Kidney (tissue), 14 donors: ENCODE results near the gene PRKAR1B. TPM values are rescaled to one million over a fixed set of nuclear protein-coding genes. Genes with fewer than 3 reads are reported as not detected.
A peak's percentile ranks its signal among the peaks of the same experiment; 100 is the strongest.

Experiments used
- DNase-seq, 5 donors: peaks; one replicate each; pipeline ENCODE4 v3.0.0-alpha.2; 2013 to 2020
- FAIRE-seq: peaks from 2 replicates; lab custom pipeline; 2012; peaks lifted over from hg19 to GRCh38; lab: Jason Lieb, UNC
- H3K27ac ChIP-seq, 2 donors: one replicate each; pipeline ENCODE4 v1.7.0; 2013; ENCODE audit warnings: low read depth in 2 of 2, low read length in 2 of 2, inconsistent platforms in 1 of 2
- H3K27me3 ChIP-seq: one replicate; pipeline ENCODE4 v1.7.1; 2013; ENCODE audit warnings: low read length, inconsistent platforms; ENCODE audit not compliant: control insufficient read depth, insufficient read depth
- H3K36me3 ChIP-seq, 3 donors: one replicate each; pipeline versions ENCODE4 v1.7.0 to v1.7.1; 2013; ENCODE audit warnings: low read length in 3 of 3, control low read depth in 1 of 3, inconsistent platforms in 1 of 3; ENCODE audit not compliant: insufficient read depth in 3 of 3, control insufficient read depth in 2 of 3
- H3K4me1 ChIP-seq, 3 donors: one replicate each; pipeline versions ENCODE4 v1.7.0 to v1.7.1; 2013; ENCODE audit warnings: low read length in 3 of 3, inconsistent platforms in 1 of 3, low read depth in 1 of 3; ENCODE audit not compliant: control insufficient read depth in 2 of 3, insufficient read depth in 2 of 3
- H3K4me3 ChIP-seq, 3 donors: one replicate each; pipeline versions ENCODE4 v1.7.0 to v1.8.1; 2013; ENCODE audit warnings: low read length in 3 of 3, control low read depth in 1 of 3, inconsistent platforms in 1 of 3
- H3K9ac ChIP-seq, 3 donors: one replicate each; pipeline versions ENCODE4 v1.7.0 to v1.7.1; 2013; ENCODE audit warnings: low read length in 3 of 3, control low read depth in 1 of 3, inconsistent platforms in 1 of 3
- H3K9me3 ChIP-seq, 3 donors: one replicate each; pipeline versions ENCODE4 v1.7.0 to v1.7.1; 2013; ENCODE audit warnings: low read length in 3 of 3, control low read depth in 1 of 3, inconsistent platforms in 1 of 3; ENCODE audit not compliant: control insufficient read depth in 2 of 3, insufficient read depth in 1 of 3
- CTCF ChIP-seq: IDR thresholded peaks from 3 replicates; pipeline ENCODE4 v1.5.1; 2012; ENCODE audit warnings: mild to moderate bottlenecking, moderate library complexity, borderline replicate concordance; ENCODE audit not compliant: insufficient read depth; ENCODE audit errors: extremely low read depth
- intact Hi-C: fragments of 100-400 bp; cut with DNase I; formaldehyde crosslinking; loops from one replicate; pipeline ENCODE4 v1.11.1; 2022
- polyA plus RNA-seq: library from polyadenylated mRNA; stranded (reverse); fragments of 350-450 nt; fragmentation: Illumina TruSeq; extraction: RNeasy Lipid Tissue Mini Kit (QIAGEN cat#74804); gene quantifications from one replicate; pipeline ENCODE4 v1.2.3, GENCODE V29; 2014; ENCODE audit warnings: low read depth, low replicate concordance; ENCODE audit not compliant: insufficient read depth
- total RNA-seq: library from RNA; stranded (reverse); fragmentation: NEBNext Ultra II Directional; extraction: Animal tissue kit (Norgen Biotek cat#: 25700); gene quantifications from one replicate; pipeline ENCODE4 v1.2.1, GENCODE V29; 2021
- donor health status: control.
- donor health status: control.
- donor health status: control.
- donor health status: control.
- donor health status: control.
- donor health status: DM: yes; HTN: yes; CAD: no.
- donor health status: Normal renal cell carcinoma (clear cell type).

PRKAR1B gene
- total and polyA plus RNA-seq, 2 donors from 2014 or later, result 15.9 to 21.4 TPM

- DNase-seq (peak in 1 of 5 donors; percentile 65), FAIRE-seq (no peak)
- Histone ChIP-seq H3K36me3 (peaks cover 0 to 5% (median 0%) of the 10 kb centered on the region in 3 donors), H3K4me3 (no peak overlapping the region), H3K9ac (no peak overlapping the region), H3K27ac (no peak overlapping the region), H3K9me3 (no peaks in the 10 kb centered on the region), H3K27me3 (no peaks in the 10 kb centered on the region), H3K4me1 (no peaks in the 10 kb centered on the region)
- intact Hi-C loops, result no loop called here
- TF ChIP-seq CTCF, result no peak
Measured at GRCh38 chr7:676246-676971, 50.7 kb downstream of the PRKAR1B start.

GRCh38 chr7:674454-675410 is 52.3 kb downstream of the PRKAR1B start:
- Histone ChIP-seq H3K36me3 (peaks cover 0 to 5% (median 0%) of the 10 kb centered on the region in 3 donors), H3K9ac (no peak overlapping the region), H3K27ac (no peak overlapping the region), H3K9me3 (no peaks in the 10 kb centered on the region), H3K27me3 (no peaks in the 10 kb centered on the region), H3K4me1 (no peaks in the 10 kb centered on the region), H3K4me3 (no peak overlapping the region)
- DNase-seq, result peak in 1 of 5 donors; percentile 31
- TF ChIP-seq CTCF, result no peak
- FAIRE-seq, result no peak
- intact Hi-C loops, result no loop called here

GRCh38 chr7:673681-674453 is 53.2 kb downstream of the PRKAR1B start:
- FAIRE-seq (no peak), DNase-seq (peak in 1 of 5 donors; percentile 39)
- Histone ChIP-seq H3K9ac (no peak overlapping the region), H3K27ac (no peak overlapping the region), H3K9me3 (no peaks in the 10 kb centered on the region), H3K36me3 (no peaks in the 10 kb centered on the region), H3K4me1 (no peaks in the 10 kb centered on the region), H3K27me3 (no peaks in the 10 kb centered on the region), H3K4me3 (no peak overlapping the region)
- intact Hi-C loops, result no loop called here
- no peak for TF ChIP-seq CTCF
